ENCODE data around the gene PJVK. TPM values are rescaled to one million over a fixed set of nuclear protein-coding genes. Genes with fewer than 3 reads are reported as not detected.
A peak's percentile ranks its signal among the peaks of the same experiment; 100 is the strongest.

PJVK gene
- total RNA-seq, 1 donor from 2014 or later: 2.0 TPM

DNA sequence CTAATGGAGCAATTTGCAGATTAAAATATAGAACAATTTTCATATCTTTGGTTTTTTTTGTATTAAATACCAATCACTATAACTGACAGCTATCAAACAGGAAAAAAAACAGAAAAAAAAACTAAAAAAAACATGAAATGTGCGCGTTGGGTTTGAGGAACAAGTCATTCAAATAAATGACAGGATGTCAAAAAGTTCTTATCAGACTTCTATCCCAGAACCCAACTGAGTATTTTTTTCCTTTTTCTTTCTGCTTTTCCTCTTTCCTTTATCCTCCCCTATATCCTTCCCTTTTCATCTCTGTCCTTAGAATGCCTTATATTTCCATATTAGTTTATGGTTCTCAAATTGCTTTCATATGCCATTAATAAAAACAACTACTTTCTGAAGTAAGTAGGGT, 14.5 kb upstream of the PJVK start:
- no peak for TF ChIP-seq CTCF (IDR thresholded peaks at IDR 0.05; ENCODE audit: partially characterized antibody, unreplicated experiment)
- H3K36me3 Mint-ChIP-seq (ENCODE audit: unreplicated experiment): no peaks in the 10 kb centered on the region
- no peak overlapping the region for H3K27ac Mint-ChIP-seq (ENCODE audit: unreplicated experiment)
- no peaks in the 10 kb centered on the region for H3K4me1 Mint-ChIP-seq (ENCODE audit: low read depth, unreplicated experiment)
- no peak for DNase-seq
- no peak overlapping the region for H3K4me3 Mint-ChIP-seq (ENCODE audit: unreplicated experiment)
- no peaks in the 10 kb centered on the region for H3K9me3 Mint-ChIP-seq (ENCODE audit: unreplicated experiment)
- H3K27me3 Mint-ChIP-seq (ENCODE audit: unreplicated experiment): no peaks in the 10 kb centered on the region

- no peaks in the 10 kb centered on the region for H3K27me3 Mint-ChIP-seq (ENCODE audit: unreplicated experiment)
- H3K4me3 Mint-ChIP-seq (ENCODE audit: unreplicated experiment): no peak overlapping the region
- no peaks in the 10 kb centered on the region for H3K9me3 Mint-ChIP-seq (ENCODE audit: unreplicated experiment)
- no peaks in the 10 kb centered on the region for H3K36me3 Mint-ChIP-seq (ENCODE audit: unreplicated experiment)
- no peak overlapping the region for H3K27ac Mint-ChIP-seq (ENCODE audit: unreplicated experiment)
- TF ChIP-seq CTCF (IDR thresholded peaks at IDR 0.05; ENCODE audit: partially characterized antibody, unreplicated experiment): no peak
- no peak for DNase-seq
- H3K4me1 Mint-ChIP-seq (ENCODE audit: low read depth, unreplicated experiment): no peaks in the 10 kb centered on the region
Measured at GRCh38 chr2:178441426-178441825, 9.8 kb upstream of the PJVK start.

DNA sequence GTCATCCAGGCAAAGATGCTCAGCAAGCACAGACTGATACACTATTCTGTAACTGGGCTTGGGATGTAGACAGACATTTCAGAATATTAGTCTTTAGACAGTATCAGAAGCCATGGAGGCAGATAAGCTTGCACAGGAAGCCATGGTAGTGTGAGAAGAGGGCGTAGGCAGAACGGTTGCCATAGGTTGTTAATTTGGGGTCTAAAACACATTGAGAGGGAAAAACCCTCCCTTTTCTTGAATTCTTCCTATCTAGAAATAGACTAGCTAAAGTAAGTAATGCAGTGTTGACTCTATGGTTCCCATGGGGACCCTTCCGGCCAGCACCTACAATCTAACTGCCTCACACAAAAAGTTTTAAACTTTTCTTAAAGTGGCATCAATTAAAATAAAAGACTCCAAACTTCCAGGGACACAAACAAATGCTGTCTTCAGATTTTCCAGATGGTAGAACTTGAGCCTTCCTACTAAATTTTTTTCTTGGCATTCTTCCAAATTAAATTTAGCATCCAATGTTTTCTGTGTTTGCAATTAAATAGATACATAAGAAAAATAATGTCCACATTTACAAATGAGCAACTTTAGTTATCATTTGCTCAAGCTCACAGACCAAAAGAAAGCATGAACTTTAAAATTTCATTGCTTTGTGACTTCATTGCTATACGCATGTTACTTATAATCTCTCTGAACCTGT, 2.1 kb upstream of the PJVK start:
- TF ChIP-seq CTCF (IDR thresholded peaks at IDR 0.05; ENCODE audit: partially characterized antibody, unreplicated experiment): no peak
- Mint-ChIP-seq H3K27me3 (ENCODE audit: unreplicated experiment) (peaks cover 3% of the 10 kb centered on the region), H3K4me3 (ENCODE audit: unreplicated experiment) (peak overlapping the region; percentile 93), H3K9me3 (ENCODE audit: unreplicated experiment) (peaks cover 5% of the 10 kb centered on the region), H3K4me1 (ENCODE audit: low read depth, unreplicated experiment) (peaks cover 18% of the 10 kb centered on the region), H3K27ac (ENCODE audit: unreplicated experiment) (no peak overlapping the region), H3K36me3 (ENCODE audit: unreplicated experiment) (no peaks in the 10 kb centered on the region)
- no peak for DNase-seq

GRCh38 chr2:178449700-178450523, 1.3 kb upstream of the PJVK start:
- no peak for DNase-seq
- Mint-ChIP-seq H3K27ac (ENCODE audit: unreplicated experiment) (peak overlapping the region; percentile 79), H3K27me3 (ENCODE audit: unreplicated experiment) (peaks cover 3% of the 10 kb centered on the region), H3K36me3 (ENCODE audit: unreplicated experiment) (no peaks in the 10 kb centered on the region), H3K4me3 (ENCODE audit: unreplicated experiment) (peak overlapping the region; percentile 93), H3K4me1 (ENCODE audit: low read depth, unreplicated experiment) (peaks cover 18% of the 10 kb centered on the region), H3K9me3 (ENCODE audit: unreplicated experiment) (peaks cover 5% of the 10 kb centered on the region)
- TF ChIP-seq CTCF (IDR thresholded peaks at IDR 0.05; ENCODE audit: partially characterized antibody, unreplicated experiment): no peak

DNA sequence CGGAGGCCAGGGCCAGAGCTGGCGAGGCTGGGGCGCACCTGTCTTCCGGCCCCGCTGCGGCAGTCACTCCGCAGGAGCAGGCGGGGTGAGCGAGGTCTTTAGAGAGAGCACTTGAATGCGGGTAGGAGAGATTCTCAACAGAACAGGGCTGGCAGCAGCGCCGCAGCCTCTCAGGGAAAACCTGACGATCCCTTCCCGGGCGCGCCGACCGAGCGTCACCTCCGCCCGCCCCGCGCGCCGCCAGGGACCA, 729 bp upstream of the PJVK start:
- peak overlapping the region; percentile 79 for H3K27ac Mint-ChIP-seq (ENCODE audit: unreplicated experiment)
- H3K9me3 Mint-ChIP-seq (ENCODE audit: unreplicated experiment): peaks cover 5% of the 10 kb centered on the region
- H3K27me3 Mint-ChIP-seq (ENCODE audit: unreplicated experiment): peaks cover 3% of the 10 kb centered on the region
- no peak for TF ChIP-seq CTCF (IDR thresholded peaks at IDR 0.05; ENCODE audit: partially characterized antibody, unreplicated experiment)
- H3K36me3 Mint-ChIP-seq (ENCODE audit: unreplicated experiment): no peaks in the 10 kb centered on the region
- DNase-seq: no peak
- H3K4me1 Mint-ChIP-seq (ENCODE audit: low read depth, unreplicated experiment): peaks cover 18% of the 10 kb centered on the region
- peak overlapping the region; percentile 93 for H3K4me3 Mint-ChIP-seq (ENCODE audit: unreplicated experiment)

Measured in glutamatergic neuron (in vitro differentiated cells).